GM21367 (cell line): ENCODE measurements around the gene TMEM179.
"Not testable (repeated sequence)": the region's sequence is repeated elsewhere in the genome, so short reads cannot be mapped to it uniquely, and the experiment has no call there.

ENCODE experiments used
- ATAC-seq: cut with Tn5 transposase; IDR thresholded peaks from one replicate; pipeline ENCODE4 v1.9.1; 2021; ENCODE audit not compliant: unreplicated experiment

TMEM179 gene

DNA sequence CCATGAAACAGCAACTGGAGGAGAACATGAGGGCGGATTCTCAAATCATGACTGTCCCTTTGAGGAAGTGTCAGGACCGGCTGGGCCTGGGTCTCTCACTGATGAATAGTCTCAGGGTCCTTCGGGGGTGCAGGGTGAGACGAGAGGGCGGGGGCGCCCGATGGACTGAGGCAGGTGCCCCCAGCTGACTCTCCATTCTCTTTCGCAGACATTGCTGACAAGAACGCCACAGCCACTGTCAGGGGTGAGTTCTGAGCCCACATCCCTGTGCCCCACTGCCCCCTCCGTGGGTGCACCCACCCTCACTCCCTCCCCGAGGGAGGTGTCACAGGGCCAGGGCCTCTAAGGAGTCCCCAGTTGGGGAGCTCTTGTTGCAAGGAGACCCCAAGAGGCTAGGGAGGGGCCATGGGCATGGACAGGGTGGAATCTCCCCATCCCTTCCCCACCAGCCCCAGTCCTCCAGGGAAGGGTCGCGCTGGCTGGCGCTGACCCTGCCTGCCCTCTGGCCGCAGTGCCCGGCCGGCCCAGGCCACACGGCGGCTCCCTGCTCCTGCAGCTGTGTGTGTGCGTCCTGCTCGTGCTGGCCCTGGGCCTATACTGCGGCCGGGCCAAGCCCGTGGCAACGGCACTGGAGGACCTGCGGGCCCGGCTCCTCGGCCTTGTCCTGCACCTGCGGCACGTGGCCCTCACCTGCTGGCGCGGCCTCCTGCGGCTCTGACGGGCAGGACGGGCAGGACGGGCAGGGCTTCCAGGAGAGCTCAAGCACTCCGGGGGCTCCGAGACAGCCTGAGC lies 16.3 kb downstream of the TMEM179 start:
- ATAC-seq = no peak

- no peak for ATAC-seq
These were observed 16.9 kb downstream of the TMEM179 start for GRCh38 chr14:104587641-104588040.

GRCh38 chr14:104586832-104587620 lies 17.5 kb downstream of the TMEM179 start:
- ATAC-seq = no peak

- ATAC-seq = no peak
These were observed 18.4 kb downstream of the TMEM179 start for GRCh38 chr14:104585966-104586697.

DNA sequence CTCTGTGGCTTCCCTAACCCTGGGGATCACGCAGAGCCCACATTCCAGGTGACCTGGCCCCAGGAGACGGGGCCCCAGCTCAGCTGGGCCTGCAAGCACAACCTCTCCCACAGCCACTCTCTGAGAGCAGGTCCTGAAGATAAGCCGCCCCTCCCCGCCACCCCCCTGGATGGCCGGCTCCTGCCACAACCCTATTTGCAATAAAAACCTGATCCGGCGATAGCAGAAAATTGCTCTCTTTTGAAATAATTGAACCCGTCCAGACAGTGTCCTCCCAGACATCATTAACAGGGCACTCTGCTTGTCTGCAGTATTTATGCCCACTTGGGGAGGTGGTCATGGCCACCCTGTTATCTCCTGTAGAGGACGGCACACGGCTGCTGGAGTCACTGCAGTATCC lies 20.0 kb downstream of the TMEM179 start:
- no peak for ATAC-seq

DNA sequence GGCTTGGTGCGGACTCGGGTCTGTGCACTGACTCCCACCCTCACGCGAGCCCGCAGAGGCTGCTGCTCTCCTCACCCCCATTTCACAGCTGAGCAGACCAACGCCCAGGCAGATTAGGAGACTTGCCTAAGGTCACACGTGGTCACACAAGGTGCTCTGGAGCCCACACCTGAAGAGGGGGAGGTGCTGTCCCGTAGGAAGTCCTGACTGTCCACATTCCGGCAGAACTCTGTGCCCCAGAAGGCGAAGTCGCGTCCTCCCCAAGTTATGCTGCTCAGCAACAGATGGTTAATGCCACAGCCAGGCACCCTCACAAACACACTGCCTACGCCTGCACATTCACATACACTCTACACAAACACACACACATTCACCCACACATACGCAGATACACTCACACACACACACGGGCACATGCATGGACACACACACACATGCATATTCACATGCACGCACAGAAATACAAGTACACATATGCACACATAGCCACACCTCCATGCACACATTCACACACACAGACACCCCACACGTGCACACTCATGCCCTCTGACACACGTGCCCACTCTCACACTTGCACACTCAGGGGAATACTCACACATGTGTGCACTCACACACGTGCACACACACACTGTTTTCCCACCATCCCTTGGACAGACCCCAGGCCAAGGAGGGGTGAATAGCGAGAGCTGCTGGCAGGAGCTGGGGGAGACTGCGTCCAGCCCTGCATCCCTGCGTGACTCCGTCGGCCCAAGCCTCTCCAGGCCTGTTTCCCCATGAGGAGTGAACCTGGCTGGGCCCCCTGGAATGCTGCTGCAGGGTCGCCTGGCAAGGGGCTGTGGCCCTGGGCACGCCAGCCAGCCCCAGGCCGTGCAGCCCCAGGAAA lies 20.9 kb downstream of the TMEM179 start:
- ATAC-seq = no peak

DNA sequence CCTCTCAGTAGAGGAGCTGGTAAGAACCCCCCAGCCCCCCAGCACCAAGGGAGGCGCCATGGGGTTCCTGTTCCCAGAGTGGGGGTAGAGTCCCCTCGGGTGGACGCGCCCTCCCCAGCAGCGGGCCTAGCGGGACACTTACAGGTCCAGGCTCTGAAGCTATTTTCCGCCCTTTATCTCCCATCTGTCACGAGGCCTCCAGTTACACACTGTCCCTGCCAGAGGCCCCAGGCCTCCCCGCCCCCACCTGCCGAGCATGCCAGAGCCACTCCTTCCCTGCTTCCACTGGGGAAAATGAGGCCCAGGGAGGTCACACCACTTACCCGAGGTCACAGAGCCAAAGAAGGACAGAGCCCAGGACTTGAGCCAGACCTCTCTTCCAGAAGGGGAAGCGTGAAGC lies 21.9 kb downstream of the TMEM179 start:
- ATAC-seq = no peak

DNA sequence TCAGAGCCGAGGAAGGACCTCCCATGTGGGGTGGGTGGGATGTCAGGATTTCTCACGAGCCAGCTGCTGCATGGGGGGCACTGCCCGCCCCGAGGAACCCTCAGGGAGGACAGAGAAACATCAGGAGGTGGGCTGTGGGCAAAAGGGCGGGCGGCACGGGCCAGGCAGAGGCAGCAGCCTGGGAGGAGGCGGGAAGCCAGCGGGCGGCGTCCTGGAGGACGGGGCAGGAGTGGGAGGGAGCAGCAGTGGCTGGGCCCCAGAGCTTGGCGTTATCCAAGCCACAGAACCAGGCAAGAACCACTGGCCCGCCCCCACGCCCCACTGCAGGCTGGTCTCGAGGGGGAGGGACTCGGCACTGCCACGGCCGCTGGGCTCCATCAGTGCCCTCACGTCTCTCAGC lies 22.6 kb downstream of the TMEM179 start:
- no peak for ATAC-seq

DNA sequence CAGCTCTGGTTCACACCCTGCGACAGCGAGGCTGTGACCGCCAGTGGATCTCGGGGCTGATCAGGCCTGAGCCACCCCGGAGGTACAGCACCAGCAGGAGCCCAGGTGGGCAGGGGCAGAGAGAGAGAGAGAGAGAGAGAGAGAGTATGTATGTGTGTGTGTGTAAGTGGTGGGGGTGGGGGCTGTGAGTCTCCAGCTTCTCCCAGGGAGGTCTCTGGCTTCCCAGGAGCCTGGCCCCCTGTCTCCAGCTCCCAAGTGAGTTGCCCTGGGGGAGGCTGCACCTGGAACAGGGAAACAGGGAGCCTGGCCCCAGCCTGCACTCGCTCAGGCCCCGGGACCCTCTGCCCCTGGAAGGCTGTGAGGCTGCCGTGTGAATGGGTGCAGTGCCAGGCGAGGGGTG lies 23.1 kb downstream of the TMEM179 start:
- ATAC-seq = no peak

- ATAC-seq = no peak
These were observed 23.6 kb downstream of the TMEM179 start for GRCh38 chr14:104580961-104581360.

DNA sequence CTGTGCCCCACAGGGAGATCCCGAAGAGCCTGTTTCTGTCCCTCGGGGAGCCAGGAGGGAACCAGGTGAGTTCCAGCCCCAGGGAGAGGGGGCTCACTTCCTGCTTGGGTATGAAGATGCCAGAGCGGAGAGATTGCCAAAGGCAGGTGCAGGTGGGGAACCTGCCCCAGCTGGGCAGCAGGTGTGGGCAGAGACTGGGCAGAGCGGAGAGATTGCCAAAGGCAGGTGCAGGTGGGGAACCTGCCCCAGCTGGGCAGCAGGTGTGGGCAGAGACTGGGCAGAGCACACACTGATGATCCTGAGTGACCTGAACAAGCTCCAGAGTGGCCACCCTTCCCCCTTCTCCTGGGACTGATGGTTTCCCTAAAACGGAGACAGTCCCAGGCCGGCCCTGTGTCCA lies 24.6 kb downstream of the TMEM179 start:
- ATAC-seq = not testable (repeated sequence)

DNA sequence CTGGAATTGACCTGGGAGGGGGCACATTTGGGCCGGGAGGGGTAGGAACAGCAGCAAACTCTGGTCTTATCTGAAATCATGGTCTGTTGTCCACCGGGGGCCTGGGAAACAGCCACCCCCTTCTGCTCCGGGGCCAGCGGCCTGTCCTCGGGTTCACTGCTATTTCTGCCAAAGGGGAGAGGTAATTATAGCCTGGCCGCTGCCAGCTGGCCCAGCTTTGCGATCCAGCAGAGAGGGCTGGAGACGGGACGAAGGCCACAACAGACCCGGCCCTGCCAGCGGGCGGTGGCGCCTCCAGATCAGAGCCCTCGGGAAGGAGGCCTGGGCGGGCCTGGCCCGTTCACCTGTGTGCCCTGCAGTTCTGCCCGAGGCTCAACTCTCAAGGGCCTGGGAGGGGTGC lies 25.1 kb downstream of the TMEM179 start, which contains the start of gene C14orf180:
Gene C14orf180 (plus strand): TSS at position 258 of the 400 bp plus-strand sequence. CDS start 6,667 bp downstream, outside the sequence.
- ATAC-seq = no peak

GRCh38 chr14:104578321-104578720 lies 26.3 kb downstream of the TMEM179 start:
- ATAC-seq = no peak

DNA sequence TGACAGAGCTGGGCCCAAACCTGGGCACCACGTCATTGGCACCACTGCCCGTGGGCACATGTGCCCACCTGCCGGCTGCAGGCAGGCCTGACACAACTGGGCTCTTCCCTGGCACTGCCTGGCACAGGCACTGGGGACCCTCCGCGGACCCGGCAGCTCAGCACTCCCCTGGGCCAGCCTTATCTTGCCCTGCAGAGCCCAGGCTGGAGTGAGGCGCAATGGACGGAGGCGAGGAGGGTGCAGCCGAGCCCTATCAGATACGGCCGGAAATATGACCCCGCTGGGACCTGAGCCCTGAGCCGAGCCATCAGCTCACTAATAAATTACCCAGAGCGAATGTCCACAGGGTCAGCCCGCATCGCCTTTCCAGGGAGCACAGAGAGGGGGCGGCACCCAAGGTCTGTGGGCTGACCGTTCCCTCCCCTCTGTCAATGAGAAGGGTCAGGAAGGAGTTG lies 26.7 kb downstream of the TMEM179 start:
- no peak for ATAC-seq

DNA sequence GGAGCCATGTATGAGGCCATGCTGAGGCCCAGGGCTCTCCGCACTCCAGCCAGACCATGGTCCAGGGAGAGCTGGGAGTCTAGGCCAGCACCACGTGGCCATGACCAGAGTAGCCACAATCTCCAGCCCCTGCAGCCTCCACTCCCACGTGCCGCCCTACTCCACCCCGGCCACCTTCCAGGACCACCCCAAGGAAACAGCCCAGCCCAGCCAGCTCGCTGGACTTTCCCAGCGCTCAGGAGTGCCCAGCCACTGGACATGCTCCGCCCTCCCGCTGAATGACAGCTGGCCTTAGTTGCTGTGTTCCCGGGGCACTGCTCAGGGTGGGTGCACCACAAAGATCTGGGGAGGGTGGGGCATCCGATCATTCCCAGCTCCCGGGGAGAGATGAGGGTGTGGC lies 27.1 kb downstream of the TMEM179 start:
- no peak for ATAC-seq

GRCh38 chr14:104576970-104577332 lies 27.6 kb downstream of the TMEM179 start:
- ATAC-seq = no peak

DNA sequence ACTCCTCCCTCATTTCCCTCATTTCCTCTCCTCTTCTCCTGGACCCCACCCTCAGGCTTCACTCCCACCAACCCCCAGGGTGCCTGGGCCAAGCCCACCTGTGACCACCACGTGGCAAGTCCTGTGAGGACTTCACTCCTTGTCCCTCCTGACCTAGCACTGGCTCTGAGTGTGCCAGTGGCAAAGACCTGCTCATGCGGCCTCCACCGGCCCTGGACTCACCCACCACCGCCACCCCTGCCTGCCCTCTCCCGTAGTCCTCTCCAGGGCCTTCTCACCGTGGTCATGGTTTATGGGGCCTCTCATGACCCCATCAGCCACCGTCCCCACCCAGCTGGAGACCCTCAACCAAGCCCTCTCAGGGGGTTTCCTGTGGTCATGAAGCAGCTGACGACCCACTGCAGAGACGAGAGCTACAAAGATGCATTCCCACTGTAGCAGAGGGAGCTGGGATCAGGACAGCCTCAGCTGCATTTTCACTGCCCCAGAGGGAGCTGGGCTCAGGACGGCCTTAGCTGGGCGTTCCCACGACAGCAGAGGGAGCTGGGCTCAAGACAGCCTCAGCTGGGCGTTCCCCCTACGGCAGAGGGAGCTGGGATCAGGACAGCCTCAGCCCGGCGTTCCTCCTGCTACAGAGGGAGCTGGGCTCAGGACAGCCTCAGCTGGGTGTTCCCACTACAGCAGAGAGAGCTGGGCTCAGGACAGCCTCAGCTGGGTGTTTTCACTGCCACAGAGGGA lies 28.2 kb downstream of the TMEM179 start:
- no peak for ATAC-seq

- ATAC-seq = no peak
These were observed 29.5 kb downstream of the TMEM179 start for GRCh38 chr14:104574978-104575583.

DNA sequence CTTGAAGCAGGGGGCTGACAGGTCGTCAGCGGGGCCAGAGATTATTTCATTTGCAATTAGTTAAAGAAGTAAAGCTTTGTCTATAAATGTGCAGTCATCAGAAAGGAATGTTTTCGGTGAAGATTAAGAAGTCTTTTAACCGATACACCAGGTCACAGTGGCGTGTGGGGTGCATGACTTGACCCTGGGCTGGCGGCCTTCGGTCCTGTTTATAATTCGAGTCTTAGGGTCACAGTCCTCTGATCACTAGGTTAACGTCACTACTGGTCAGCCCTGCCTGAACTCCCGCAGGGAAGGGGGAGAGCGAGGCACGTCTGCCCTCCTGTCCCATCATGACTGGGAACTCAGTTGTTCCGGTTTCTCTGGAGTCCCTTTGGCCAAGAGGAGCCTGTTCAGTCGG lies 30.0 kb downstream of the TMEM179 start:
- no peak for ATAC-seq
